ENCODE results near the gene RGS13.
A peak's percentile ranks its signal among the peaks of the same experiment; 100 is the strongest.

The RGS13 gene, protein sequence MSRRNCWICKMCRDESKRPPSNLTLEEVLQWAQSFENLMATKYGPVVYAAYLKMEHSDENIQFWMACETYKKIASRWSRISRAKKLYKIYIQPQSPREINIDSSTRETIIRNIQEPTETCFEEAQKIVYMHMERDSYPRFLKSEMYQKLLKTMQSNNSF

DNA sequence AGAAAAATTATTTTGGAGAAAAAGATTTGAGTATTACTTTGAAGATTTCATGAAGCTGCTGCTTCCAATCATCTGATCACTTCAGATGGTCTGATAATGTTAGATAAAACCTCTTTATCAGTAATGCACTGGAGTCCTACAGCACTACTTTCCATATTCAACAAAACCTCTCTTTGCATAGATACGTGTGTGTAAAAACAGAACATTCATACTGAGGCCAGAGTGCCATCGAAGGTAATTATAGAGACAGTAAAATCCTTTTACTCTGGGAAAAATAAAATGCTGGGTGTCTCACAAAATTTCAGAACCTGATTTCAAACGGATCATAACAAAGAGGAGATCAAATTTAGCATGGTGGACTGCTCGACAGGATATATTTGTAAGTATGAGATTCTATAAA, at the start of gene RGS13:
TSS of gene RGS13 (plus strand) at position 209 of the 400 bp plus-strand sequence. CDS start 8,188 bp downstream, outside the sequence.
- no peak for DNase-seq (ENCODE audit: low spot score)

DNA sequence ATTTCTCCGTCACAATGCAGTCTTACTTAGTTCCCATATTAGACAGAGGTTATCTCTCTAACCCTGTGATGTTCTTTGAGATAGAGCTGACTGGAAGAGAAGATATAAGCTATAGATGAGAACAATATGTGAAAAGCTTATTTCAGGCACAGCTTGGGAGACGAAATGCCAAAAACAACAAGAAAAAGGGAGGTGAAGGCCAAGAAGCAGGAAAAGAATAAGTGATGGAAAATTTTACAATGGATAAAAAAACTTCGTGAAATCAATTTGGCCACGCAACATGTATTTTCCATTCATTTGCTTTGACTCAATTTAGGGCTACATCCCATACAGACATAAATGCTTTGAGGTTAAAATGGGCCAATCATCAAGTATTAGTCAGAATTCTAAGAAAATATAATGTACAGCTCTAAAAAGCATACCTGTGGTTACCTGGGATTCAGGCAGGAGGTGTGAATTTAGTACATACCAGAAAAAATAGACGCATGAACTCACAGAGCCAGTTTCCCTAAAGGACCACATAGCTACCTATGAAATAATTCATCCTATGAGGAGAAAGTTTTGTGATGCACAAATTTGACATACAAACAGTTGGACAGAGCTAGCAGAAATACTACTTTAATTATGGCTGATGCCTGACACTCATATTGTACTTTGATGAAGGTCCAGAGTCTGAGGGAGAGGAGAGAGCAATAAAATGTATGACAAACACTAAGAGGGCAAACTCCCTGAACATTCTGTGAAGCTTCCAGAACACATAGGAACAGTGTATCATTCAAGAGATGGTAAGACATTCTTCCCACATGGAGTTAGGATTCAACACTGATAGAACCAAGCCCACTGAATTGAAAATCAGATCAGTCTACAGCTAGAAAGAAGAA, 48.3 kb upstream of the RGS13 start:
- no peak for DNase-seq (ENCODE audit: low spot score)

DNA sequence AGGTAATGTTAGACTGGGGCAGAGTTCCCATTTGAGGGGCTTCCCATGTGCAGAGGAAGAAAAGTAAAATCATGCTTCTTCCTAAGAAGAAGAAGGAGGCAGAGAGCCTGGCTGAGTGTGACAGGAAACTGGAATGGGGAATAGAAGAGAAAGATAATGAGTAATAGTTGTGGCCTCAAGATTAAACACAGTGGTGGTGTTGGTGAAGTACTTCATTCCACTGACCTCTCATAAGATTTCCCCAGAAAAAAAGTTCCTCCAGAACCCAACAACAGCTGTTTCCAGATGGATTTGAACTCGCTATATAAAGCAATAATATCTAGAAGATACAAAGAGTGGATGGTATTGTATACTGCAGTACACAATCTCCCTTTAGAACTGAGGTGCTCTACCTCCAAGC, 47.4 kb upstream of the RGS13 start:
- no peak for DNase-seq (ENCODE audit: low spot score)

DNA sequence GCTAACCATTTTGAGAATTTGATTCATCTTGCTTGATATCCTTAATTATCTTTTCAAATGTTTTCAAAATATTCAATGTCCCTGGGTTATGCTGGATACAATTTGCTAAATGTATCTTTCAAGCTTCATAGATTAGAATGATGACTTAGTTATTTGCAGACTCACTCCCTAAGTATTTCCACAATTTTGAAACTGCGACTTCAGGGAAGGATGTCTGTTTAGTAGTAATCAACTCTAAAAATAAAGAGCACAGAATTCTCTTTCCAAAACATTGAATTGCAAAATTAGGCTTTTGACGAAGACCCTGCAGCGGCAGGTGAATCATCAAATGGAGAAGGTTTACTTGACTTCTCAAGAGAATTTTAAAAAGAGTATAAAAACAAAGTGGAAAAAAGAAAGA, 46.1 kb upstream of the RGS13 start:
- no peak for DNase-seq (ENCODE audit: low spot score)

DNA sequence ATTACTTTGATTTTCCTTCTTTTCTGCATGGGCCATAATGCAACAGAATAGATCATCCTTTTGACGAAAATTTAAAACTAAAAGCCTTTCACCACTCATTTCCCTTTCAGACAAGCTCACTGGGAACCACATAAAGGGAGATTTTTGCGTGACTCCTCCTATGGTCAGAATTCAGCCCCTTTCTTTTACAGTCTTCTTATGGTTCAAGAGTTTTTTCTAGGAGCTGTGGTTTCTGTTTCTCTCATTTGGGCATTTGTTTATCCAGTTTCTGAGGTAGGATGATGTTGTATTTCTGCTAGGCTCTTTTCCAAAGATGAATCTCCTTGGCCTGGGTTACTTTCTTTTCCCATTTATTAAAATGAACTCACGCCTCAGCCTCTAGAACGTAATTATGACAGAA, 43.4 kb upstream of the RGS13 start:
- DNase-seq (ENCODE audit: low spot score), result no peak

DNA sequence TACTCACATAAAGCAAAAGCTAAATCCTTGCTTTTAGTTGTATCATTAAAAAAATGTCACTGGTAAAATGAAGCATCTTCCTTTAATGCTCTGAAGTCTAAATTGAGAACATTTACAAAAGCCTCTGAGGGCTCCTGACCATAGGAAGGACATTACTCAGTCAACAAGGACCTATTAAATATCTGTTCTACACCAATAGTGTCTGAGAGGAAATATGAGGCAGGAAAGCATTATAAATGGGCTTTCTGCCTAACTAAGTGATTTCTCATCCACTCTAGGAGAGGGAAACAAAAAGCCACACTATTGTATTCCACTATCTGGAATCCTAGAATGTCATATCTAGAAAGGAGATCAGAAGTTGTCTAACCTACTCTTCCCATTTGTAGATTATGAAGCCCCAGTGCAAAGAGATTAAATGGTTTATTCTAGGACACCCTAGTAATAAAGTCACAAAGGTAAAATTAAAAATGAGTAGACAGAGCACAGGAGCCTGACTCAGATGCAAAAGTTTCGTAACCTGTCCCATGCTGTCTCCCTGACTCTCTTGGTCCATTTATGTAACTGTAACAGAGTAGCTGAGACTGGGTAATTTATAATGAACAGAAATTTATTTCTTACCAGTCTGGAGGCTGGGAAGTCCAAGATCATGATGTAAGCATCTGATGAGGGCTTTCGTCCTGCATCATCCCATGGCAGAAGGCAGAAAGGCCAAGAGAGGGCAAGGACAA, 42.8 kb upstream of the RGS13 start:
- peak; percentile 44 for DNase-seq (ENCODE audit: low spot score)

DNA sequence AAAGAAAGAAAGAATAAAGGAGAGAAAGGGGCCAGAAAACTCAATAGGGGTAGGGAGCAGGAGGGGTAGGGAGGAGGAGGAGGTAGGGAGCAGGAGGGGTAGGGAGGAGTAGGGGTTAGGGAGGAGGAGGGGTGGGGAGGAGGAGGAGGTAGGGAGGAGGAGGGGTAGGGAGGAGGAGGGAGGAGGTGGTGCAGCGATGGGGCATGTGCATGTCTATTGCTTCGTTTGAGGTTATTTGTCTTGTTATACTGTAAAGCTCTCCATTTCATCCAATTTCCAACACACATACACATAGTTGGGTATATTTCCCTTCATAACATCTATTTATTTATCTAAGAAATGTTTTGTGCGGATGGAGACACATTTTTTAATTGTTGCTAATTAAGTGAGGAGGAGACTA, 40.6 kb upstream of the RGS13 start:
- no peak for DNase-seq (ENCODE audit: low spot score)

DNA sequence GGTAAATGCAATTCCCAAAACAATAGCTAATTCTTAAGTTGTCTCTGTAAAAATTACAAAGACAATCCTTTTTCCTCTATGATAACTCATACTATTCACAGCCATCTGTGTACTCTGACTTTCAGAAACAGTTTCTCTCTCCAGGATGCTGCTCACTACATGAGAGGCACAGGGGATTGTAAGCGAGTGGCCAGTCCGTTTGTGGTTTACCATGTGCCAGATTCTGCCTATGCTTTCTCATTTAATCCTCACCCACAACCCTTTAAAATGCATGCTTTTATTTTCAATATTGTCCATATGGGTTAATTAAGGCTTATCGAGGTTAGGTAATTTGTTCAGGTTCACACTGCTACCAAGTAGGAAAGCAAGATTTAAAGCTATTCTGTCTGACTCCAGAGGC, 37.4 kb upstream of the RGS13 start:
- no peak for DNase-seq (ENCODE audit: low spot score)

DNA sequence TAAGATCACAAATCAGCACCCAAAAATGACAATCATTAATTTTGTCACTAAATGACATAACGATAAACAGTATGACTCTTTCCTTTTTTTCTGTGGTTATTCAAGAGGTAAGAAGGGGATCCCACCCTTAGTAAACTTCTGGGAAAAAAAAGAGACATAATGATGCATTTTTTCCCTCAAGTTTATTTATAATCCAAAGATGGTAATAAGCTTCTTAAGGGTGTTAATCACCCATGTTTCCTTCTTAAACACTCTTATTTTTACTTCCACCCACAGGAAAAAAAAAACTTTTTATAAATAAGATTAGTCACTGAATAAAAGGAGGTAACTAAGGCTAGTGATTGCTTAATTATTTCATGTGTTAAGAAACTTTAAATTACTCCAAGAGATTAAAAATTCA, 35.7 kb upstream of the RGS13 start:
- no peak for DNase-seq (ENCODE audit: low spot score)

DNA sequence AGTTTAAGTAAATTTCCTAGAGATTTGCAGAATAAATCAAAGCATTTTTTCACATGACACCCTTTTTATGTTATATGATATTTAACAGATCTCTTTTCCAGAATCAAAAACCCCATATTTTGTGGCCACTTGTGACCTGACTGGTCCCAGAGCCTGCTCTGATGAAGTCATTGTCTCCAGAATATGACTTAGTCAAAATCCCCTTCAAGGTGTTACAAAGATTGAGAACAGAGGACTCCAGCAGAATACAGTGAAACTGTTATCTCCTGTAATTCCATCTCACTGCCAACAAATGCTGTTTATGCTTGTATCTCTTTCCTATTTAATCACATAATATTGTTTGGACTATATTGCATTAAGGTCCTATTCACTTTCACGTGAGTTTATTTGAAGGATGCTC, 34.8 kb upstream of the RGS13 start:
- no peak for DNase-seq (ENCODE audit: low spot score)

DNA sequence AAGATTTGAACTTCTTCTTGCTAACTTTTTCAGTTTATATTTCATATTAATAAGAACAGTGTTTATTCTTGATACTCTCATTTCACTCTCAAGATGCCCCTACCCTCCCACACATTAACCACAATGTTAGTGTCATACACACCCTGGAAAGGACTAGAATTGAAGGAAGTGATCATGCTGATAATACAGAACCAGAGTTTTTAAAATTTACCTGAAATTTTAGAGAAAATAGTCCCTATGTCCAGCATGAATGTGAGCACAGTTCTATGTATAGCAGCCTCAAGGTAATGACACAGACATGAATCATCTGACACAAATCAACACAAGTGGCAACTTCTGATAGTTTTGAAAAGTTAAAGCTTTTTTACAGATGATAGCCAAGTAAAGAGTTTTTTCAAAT, 34.4 kb upstream of the RGS13 start:
- DNase-seq (ENCODE audit: low spot score), result peak; percentile 23

DNA sequence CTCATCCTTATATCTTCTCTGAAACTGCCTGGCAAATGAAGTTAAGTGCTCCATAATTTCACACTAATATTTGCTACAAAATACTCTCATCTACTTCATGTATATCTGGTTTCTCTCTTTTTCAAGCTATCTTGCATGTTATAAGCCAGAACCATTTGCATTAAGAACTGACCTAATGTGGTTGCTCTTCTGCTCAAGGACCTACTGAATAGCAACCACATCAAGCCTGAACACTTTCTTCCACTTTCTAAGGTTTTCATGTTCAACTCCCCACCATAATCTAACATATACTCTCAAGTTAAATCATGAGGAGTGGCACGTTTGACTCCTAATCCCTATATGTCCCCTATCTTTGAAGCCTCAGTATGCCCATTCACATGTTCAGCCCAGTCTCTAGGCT, 33.2 kb upstream of the RGS13 start:
- DNase-seq (ENCODE audit: low spot score), result no peak

DNA sequence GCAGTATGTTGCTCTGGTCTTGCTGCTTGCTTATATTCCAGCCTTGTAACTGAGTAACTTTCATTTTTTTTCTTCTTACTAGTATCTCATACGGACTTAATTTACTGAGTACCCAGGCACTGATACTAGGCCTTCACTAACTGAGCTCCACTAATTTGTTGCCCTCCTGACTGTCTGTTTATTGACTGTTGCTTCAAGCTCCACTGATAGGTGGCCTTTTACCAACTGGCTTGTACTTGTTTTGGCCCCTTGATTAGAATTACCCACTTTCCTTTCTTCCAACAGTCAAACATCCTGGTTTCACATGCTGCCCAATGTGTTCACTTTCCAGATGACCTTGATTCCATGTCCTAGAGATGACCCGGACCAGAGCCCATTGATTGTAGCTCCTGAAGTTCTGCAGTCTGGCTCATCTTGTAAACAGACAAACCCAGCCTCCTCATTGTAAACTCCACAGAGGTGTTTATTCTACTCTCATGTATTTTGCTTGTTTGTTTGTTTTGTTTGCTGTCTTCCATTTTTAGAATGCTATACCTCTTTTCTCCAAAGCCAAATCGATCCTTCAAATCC, 32.6 kb upstream of the RGS13 start:
- DNase-seq (ENCODE audit: low spot score), result no peak

DNA sequence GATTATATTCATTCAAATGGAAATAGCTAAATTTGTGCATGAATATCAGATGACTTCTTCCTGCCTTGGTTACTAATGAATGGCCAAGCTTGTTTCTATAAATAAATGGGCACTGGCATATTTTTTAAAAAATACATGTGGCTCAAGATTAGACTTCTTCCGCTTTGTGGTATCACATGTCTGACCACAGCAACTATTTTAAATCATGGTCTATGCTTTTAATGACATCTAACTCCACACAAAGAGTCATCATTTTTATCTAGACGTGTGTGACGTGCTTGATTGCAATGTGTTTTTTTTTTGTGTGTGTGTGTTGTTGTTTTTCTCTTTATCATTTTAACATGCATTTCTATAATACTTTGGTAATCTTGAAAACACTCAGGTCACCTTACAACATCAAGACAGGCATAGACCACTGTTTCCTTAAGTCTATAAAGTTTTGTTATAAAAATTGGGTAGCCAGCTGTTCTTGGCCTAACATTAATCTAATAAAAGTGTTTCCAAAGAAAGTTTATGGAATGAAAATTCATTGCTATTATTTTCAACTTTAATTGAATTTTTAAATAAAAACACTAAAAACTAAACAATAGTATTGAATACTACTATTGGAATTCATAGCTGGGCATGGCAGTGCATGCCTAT, 30.8 kb upstream of the RGS13 start:
- DNase-seq (ENCODE audit: low spot score), result no peak

DNA sequence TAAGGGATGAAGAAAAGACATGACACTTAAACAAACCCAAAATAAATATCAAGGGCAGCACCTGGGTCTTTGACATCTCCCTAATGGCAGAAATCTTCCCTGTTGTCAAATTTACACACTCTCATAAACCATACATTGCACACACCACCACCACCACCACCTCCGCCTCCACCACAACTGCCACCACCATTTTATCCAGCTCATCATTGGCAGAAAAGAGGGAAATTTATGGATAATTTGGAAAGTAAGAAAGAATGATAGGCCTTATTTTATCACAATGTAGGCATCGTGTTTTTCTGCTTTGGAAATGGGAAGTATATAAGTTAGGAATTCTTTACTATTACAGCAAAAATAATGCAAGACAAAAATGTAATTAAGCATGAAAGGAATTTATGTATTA, 27.3 kb upstream of the RGS13 start:
- no peak for DNase-seq (ENCODE audit: low spot score)

DNA sequence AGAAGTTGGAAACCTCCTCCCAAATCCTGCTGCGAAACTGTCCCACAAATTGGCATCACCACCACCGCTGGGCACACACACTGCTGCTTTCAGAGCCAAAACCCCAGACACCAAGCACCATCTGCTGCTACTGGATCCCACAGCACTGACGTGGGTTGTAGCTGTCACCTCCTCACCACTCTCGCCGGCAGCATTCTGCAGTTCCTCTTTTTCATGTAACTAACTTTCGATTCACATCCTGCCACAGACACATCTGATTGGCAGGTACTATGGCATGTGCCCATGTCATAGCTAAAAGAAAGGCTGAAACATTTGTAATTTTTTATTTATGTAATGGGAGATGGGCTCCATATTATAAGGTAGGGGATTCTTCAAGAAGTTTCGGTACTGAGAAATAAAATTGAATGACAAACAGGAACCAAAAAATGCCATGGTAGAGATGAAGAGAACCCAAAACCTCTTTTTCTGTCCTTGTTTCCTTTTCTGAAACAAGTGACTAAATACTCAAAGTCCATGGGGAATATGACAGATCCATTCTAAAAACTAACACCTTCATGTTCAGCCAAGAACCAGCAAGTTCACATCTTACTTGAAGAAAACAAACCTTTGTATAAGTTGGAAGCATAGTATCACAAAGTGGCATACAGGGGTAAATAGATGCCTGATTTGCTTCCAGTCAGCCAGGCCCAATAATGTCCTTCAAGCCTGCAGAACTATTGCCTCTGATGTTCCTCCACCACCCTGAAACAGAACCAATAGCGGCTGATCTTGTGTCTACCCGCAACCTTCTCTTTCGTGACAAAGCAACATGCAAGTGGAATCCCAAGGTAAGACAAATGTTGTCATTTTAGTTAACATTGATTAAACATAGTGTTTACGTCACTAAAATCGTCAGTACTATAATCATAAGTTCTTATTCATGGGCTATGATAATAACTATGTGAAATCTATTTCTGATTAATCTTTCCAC, 26.6 kb upstream of the RGS13 start:
- no peak for DNase-seq (ENCODE audit: low spot score)

DNA sequence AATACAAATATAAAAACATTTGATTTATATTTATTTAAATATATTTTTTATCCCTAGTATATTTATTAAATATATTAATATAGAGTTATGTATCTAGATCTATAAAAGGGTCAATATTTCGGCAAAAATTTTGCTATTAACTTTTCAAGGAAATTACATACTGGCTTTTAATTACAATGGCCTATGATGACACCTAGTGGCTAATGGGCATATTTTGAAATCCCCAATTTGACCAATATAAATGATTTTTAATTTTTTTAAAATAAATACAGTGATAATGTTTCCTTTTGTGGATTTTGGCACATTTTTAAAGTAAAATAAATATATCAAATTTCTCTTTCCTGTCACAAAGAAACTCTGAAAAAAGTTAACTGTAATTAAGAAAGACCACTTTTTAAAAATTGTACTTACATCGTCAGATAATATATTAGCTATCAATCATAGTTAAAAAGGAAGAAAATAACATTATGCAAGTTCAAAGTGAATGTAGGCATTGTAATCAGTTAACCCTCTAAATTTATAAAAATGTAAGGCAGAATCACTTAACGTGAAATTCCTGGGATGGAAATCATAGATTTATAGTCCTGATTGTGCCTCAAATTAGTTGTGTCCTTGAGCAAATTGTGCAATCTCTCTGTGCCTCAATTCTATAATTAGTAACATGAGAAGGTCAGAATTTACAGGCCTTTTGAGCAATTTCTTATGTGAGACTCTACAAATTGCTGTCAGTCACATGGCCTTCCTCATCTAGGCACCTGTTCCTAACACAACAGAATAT, 25.6 kb upstream of the RGS13 start:
- DNase-seq (ENCODE audit: low spot score), result peak; percentile 47

DNA sequence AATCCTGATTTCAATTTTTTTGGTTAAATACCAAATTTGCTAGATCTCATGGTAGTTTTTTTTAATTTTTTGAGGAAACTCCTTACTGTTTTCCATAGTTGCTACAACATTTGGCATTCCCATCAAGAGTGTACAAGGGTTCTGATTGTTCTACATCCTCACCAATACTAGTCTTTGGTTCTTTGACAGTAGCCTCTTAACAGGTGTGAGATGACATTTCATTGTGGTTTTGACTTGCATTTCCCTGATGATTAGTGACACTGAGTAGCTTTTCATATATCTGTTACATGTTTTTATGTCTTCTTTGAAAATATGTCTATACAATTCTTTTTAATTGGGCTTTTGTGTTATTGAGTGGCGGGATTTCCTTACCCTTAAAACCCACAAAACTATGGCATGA, 20.9 kb upstream of the RGS13 start:
- DNase-seq (ENCODE audit: low spot score), result no peak

DNA sequence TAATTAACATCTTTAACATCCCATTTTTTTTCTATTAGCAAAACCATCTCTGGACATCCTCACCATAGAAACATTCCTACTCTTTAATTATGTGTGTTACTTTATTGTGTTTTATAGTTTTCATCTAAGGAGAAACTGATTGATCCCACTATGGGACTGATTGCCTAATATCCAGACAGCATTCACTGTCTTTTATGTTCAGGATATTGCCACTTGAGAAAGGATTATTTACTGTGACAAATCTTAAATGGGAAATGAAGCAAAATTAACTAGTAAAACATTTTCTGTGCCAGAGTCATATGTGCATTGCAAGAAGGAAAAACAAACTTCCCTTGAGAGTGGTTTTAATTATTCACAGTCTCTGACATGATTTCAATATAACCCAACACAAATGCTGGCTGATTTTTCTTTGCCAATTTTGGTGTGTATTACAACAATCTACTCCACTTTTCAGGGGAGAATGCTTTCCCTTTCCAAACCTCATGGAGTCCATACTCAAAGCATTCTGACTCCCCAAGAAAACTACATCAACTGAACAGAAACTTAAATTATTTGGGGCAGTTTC, 15.8 kb upstream of the RGS13 start:
- no peak for DNase-seq (ENCODE audit: low spot score)
